Trophoblast cell (in vitro differentiated cells and primary cell): ENCODE measurements around the gene OR1A2.

Experiments
- DNase-seq, 2 donors: peaks; one replicate each; pipeline ENCODE4 v3.0.0-alpha.2; 2016
- H2AFZ ChIP-seq: 2 replicates; pipeline ENCODE4 v1.6.1; 2013; ENCODE audit warnings: low read length, moderate library complexity, mild to moderate bottlenecking; ENCODE audit not compliant: insufficient read depth, poor library complexity
- H2AK5ac ChIP-seq: 2 replicates; pipeline ENCODE4 v1.6.1; 2013; ENCODE audit warnings: mild to moderate bottlenecking, low read length
- H2BK120ac ChIP-seq: 2 replicates; pipeline ENCODE4 v1.6.1; 2013; ENCODE audit warnings: low read length, mild to moderate bottlenecking, moderate library complexity; ENCODE audit not compliant: insufficient read depth, poor library complexity
- H2BK12ac ChIP-seq: 2 replicates; pipeline ENCODE4 v1.6.1; 2013; ENCODE audit warnings: mild to moderate bottlenecking, low read length, moderate library complexity
- H2BK5ac ChIP-seq: 2 replicates; pipeline ENCODE4 v1.6.1; 2013; ENCODE audit warnings: low read length, low read depth, moderate library complexity, mild to moderate bottlenecking; ENCODE audit not compliant: poor library complexity
- H3K14ac ChIP-seq: 2 replicates; pipeline ENCODE4 v1.6.1; 2013; ENCODE audit warnings: mild to moderate bottlenecking, low read length
- H3K18ac ChIP-seq: 2 replicates; pipeline ENCODE4 v1.6.1; 2013; ENCODE audit warnings: mild to moderate bottlenecking, low read length
- H3K23ac ChIP-seq: 2 replicates; pipeline ENCODE4 v1.6.1; 2013; ENCODE audit warnings: low read length
- H3K27ac ChIP-seq: 2 replicates; pipeline ENCODE4 v1.5.1; 2013; ENCODE audit warnings: low read depth, mild to moderate bottlenecking, inconsistent platforms, low read length, moderate library complexity
- H3K27me3 ChIP-seq: 2 replicates; pipeline ENCODE4 v1.6.1; 2013; ENCODE audit warnings: inconsistent platforms, mild to moderate bottlenecking, low read length, moderate library complexity; ENCODE audit not compliant: insufficient read depth
- H3K36me3 ChIP-seq, 2 experiments: 1 replicate in 1 of 2; 2 replicates in 1 of 2; pipeline ENCODE4 v1.6.1; 2013; ENCODE audit warnings: low read length in 2 of 2, mild to moderate bottlenecking in 2 of 2, moderate library complexity in 1 of 2; ENCODE audit not compliant: insufficient read depth in 2 of 2, control insufficient read depth in 1 of 2
- H3K4ac ChIP-seq: 2 replicates; pipeline ENCODE4 v1.6.1; 2013; ENCODE audit warnings: low read depth, mild to moderate bottlenecking, low read length, moderate library complexity
- H3K4me1 ChIP-seq, 2 experiments: 1 replicate in 1 of 2; 2 replicates in 1 of 2; pipeline ENCODE4 v1.6.1; 2013; ENCODE audit warnings: low read length in 2 of 2, mild to moderate bottlenecking in 2 of 2, moderate library complexity in 1 of 2; ENCODE audit not compliant: insufficient read depth in 2 of 2, control insufficient read depth in 1 of 2
- H3K4me2 ChIP-seq: 2 replicates; pipeline ENCODE4 v1.6.1; 2013; ENCODE audit warnings: inconsistent platforms, mild to moderate bottlenecking, low read length, moderate library complexity
- H3K4me3 ChIP-seq: 2 replicates; pipeline ENCODE4 v1.5.1; 2013; ENCODE audit warnings: mild to moderate bottlenecking, low read depth, low read length, inconsistent platforms
- H3K79me1 ChIP-seq: one replicate; pipeline ENCODE4 v1.6.1; 2013; ENCODE audit warnings: low read length
- H3K79me2 ChIP-seq: 2 replicates; pipeline ENCODE4 v1.6.1; 2013; ENCODE audit warnings: low read length, mild to moderate bottlenecking; ENCODE audit not compliant: control insufficient read depth, insufficient read depth, poor library complexity
- H3K9ac ChIP-seq: 2 replicates; pipeline ENCODE4 v1.6.1; 2013; ENCODE audit warnings: mild to moderate bottlenecking, low read length
- H3K9me3 ChIP-seq: 2 replicates; pipeline ENCODE4 v1.6.1; 2013; ENCODE audit warnings: low read depth, mild to moderate bottlenecking, control low read depth, inconsistent platforms, low read length; ENCODE audit not compliant: insufficient read depth
- H4K12ac ChIP-seq: 2 replicates; pipeline ENCODE4 v1.6.1; 2013; ENCODE audit warnings: low read depth, mild to moderate bottlenecking, low read length, moderate library complexity
- H4K8ac ChIP-seq: 2 replicates; pipeline ENCODE4 v1.6.1; 2013; ENCODE audit warnings: low read depth, mild to moderate bottlenecking, low read length, moderate library complexity
- H4K91ac ChIP-seq: one replicate; pipeline ENCODE4 v1.6.1; 2013; ENCODE audit warnings: low read depth, mild to moderate bottlenecking, low read length, moderate library complexity
- WGBS: extraction: QIAGEN DNeasy Blood & Tissue Kit; methylation state at CpG from one replicate; pipeline ENCODE4 v1.1.7; 2013; ENCODE audit warnings: missing lambda C conversion rate; ENCODE audit not compliant: insufficient read length, insufficient coverage; ENCODE audit errors: extremely low coverage; 5-methylcytosine and 5-hydroxymethylcytosine counted together

OR1A2 gene

GRCh38 chr17:3207367-3207766, 10.0 kb downstream of the OR1A2 start, which contains the start of gene OR1A1:
Gene OR1A1, plus strand, starts transcription at chr17:3207667. Its CDS starts 7,954 bp downstream, at chr17:3215621.
- Histone ChIP-seq H4K8ac (no peak within 1 kb of the TSS), H2BK5ac (no peak within 1 kb of the TSS), H3K27me3 (no peaks in the 10 kb centered on the region), H3K79me2 (no peaks in the 10 kb centered on the region), H2AFZ (no peak within 1 kb of the TSS), H4K12ac (no peak within 1 kb of the TSS), H3K79me1 (no peaks in the 10 kb centered on the region), H2BK12ac (no peak within 1 kb of the TSS), H3K14ac (no peak within 1 kb of the TSS), H3K4ac (no peak within 1 kb of the TSS), H3K4me1 (no peaks in the 10 kb centered on the region), H3K27ac (no peak within 1 kb of the TSS), H2BK120ac (no peak within 1 kb of the TSS), H3K9me3 (peaks cover 5% of the 10 kb centered on the region), H4K91ac (no peak within 1 kb of the TSS), H3K9ac (no peak within 1 kb of the TSS), H3K4me2 (no peak within 1 kb of the TSS), H3K23ac (no peak within 1 kb of the TSS), H3K36me3 (no peaks in the 10 kb centered on the region), H2AK5ac (no peak within 1 kb of the TSS), H3K4me3 (no peak within 1 kb of the TSS), H3K18ac (no peak within 1 kb of the TSS)
- DNase-seq = no peak
- WGBS = no CpG with 5 or more reads among the region's 7 CpGs

GRCh38 chr17:3208484-3208883, 11.2 kb downstream of the OR1A2 start:
- Histone ChIP-seq H3K9ac (no peak overlapping the region), H3K23ac (no peak overlapping the region), H2BK12ac (no peak overlapping the region), H3K9me3 (peaks cover 5% of the 10 kb centered on the region), H3K27ac (no peak overlapping the region), H3K36me3 (no peaks in the 10 kb centered on the region), H3K4me3 (no peak overlapping the region), H3K4me1 (no peaks in the 10 kb centered on the region), H3K18ac (no peak overlapping the region), H3K79me2 (no peaks in the 10 kb centered on the region), H3K79me1 (no peaks in the 10 kb centered on the region), H4K12ac (no peak overlapping the region), H2BK5ac (no peak overlapping the region), H4K8ac (no peak overlapping the region), H2AFZ (no peak overlapping the region), H4K91ac (no peak overlapping the region), H2BK120ac (no peak overlapping the region), H3K14ac (no peak overlapping the region), H3K4me2 (no peak overlapping the region), H3K4ac (no peak overlapping the region), H3K27me3 (no peaks in the 10 kb centered on the region), H2AK5ac (no peak overlapping the region)
- WGBS = no CpG with 5 or more reads among the region's 6 CpGs
- DNase-seq = no peak

- no peak overlapping the region for H3K4me2 ChIP-seq
- H2BK12ac ChIP-seq = no peak overlapping the region
- no peaks in the 10 kb centered on the region for H3K36me3 ChIP-seq
- H3K27me3 ChIP-seq = no peaks in the 10 kb centered on the region
- no peak overlapping the region for H3K4ac ChIP-seq
- no peak overlapping the region for H3K4me3 ChIP-seq
- H4K12ac ChIP-seq = no peak overlapping the region
- H3K23ac ChIP-seq = no peak overlapping the region
- H4K91ac ChIP-seq = no peak overlapping the region
- no peak overlapping the region for H4K8ac ChIP-seq
- no peaks in the 10 kb centered on the region for H3K79me1 ChIP-seq
- WGBS = no CpG with 5 or more reads among the region's 3 CpGs
- peaks cover 10% of the 10 kb centered on the region for H3K9me3 ChIP-seq
- no peak overlapping the region for H2BK5ac ChIP-seq
- no peak overlapping the region for H3K27ac ChIP-seq
- H3K18ac ChIP-seq = no peak overlapping the region
- H2BK120ac ChIP-seq = no peak overlapping the region
- no peak overlapping the region for H3K14ac ChIP-seq
- H2AK5ac ChIP-seq = no peak overlapping the region
- no peaks in the 10 kb centered on the region for H3K4me1 ChIP-seq
- no peaks in the 10 kb centered on the region for H3K79me2 ChIP-seq
- H3K9ac ChIP-seq = no peak overlapping the region
- H2AFZ ChIP-seq = no peak overlapping the region
- no peak for DNase-seq
Observed at GRCh38 chr17:3213001-3213400, 15.7 kb downstream of the OR1A2 start.

- no peaks in the 10 kb centered on the region for H3K4me1 ChIP-seq
- H2BK5ac ChIP-seq = no peak overlapping the region
- H3K18ac ChIP-seq = no peak overlapping the region
- no peaks in the 10 kb centered on the region for H3K27me3 ChIP-seq
- no peak overlapping the region for H2BK120ac ChIP-seq
- H4K8ac ChIP-seq = no peak overlapping the region
- H3K36me3 ChIP-seq = no peaks in the 10 kb centered on the region
- H4K12ac ChIP-seq = no peak overlapping the region
- no peak overlapping the region for H3K4ac ChIP-seq
- H3K9me3 ChIP-seq = peaks cover 7% of the 10 kb centered on the region
- H3K23ac ChIP-seq = no peak overlapping the region
- H3K14ac ChIP-seq = no peak overlapping the region
- no peak overlapping the region for H3K27ac ChIP-seq
- H3K4me3 ChIP-seq = no peak overlapping the region
- WGBS = no CpG with 5 or more reads among the region's 6 CpGs
- no peaks in the 10 kb centered on the region for H3K79me2 ChIP-seq
- H3K9ac ChIP-seq = no peak overlapping the region
- no peak for DNase-seq
- H3K79me1 ChIP-seq = no peaks in the 10 kb centered on the region
- no peak overlapping the region for H2BK12ac ChIP-seq
- H2AFZ ChIP-seq = no peak overlapping the region
- H3K4me2 ChIP-seq = no peak overlapping the region
- H2AK5ac ChIP-seq = no peak overlapping the region
- H4K91ac ChIP-seq = no peak overlapping the region
Observed at GRCh38 chr17:3213587-3213986, 16.3 kb downstream of the OR1A2 start.
